K562 (cell line): ENCODE data around the gene LAG3. TPM values are rescaled to one million over a fixed set of nuclear protein-coding genes. Genes with fewer than 3 reads are reported as not detected.

Experiments used
- ATAC-seq: fragments of 200-7000 bp; cut with Tn5 transposase; 3 replicates; pipeline ENCODE4 v1.9.1; 2020; ENCODE audit warnings: moderate library complexity
- BruUV-seq: library from RNA; stranded (reverse); fragments of 400-500 nt; replicated peaks from 2 replicates; lab custom pipeline; 2021; lab: Mats Ljungman, UMichigan
- CTCF ChIA-PET: fragments of 300-600 bp; formaldehyde crosslinking; extraction: SDS; loops from one replicate; lab custom pipeline; 2021; ENCODE audit warnings: low intra/inter-chr PET ratio; lab: Yijun Ruan, JAX
- POLR2A ChIA-PET: fragments of 300-600, 350-650 bp; sonication (Branson Sonifier 250); formaldehyde crosslinking; extraction: SDS; loops from one replicate; lab custom pipeline; 2021; ENCODE audit warnings: antibody characterized with exemption, inconsistent platforms; lab: Yijun Ruan, JAX
- DNase-seq, 4 experiments: peaks; one replicate each; pipeline versions ENCODE4 v3.0.0 to v3.0.0-alpha.2; 2011 to 2018; ENCODE audit warnings: low spot score in 3 of 4, mixed read lengths in 3 of 4; ENCODE audit errors: extremely low read depth in 1 of 4
- FAIRE-seq: peaks from 2 replicates; lab custom pipeline; 2011; peaks lifted over from hg19 to GRCh38; lab: Jason Lieb, UNC
- H2AFZ ChIP-seq: 2 replicates; pipeline ENCODE4 v1.6.0; 2011; ENCODE audit warnings: low read depth, low read length, control low read depth, inconsistent platforms
- H3K27ac ChIP-seq: fragments of 200-600 bp; 3 replicates; pipeline ENCODE4 v1.8.0; 2011; ENCODE audit warnings: low read depth, mild to moderate bottlenecking, control low read depth, inconsistent platforms, low read length, moderate library complexity, mixed read lengths; ENCODE audit errors: extremely low read depth
- H3K27me3 ChIP-seq, 2 experiments: fragments of 300-600 bp in 1 of 2; 2 replicates in 1 of 2; 3 replicates in 1 of 2; pipeline versions ENCODE4 v1.6.0 to v1.8.0; 2011; ENCODE audit warnings: inconsistent platforms in 2 of 2, low read length in 2 of 2, mild to moderate bottlenecking in 1 of 2, mixed read lengths in 1 of 2, moderate library complexity in 1 of 2; ENCODE audit not compliant: control insufficient read depth in 2 of 2, insufficient read depth in 2 of 2
- H3K36me3 ChIP-seq: fragments of 300-600 bp; 3 replicates; pipeline ENCODE4 v1.8.0; 2011; ENCODE audit warnings: mild to moderate bottlenecking, low read length, inconsistent platforms; ENCODE audit not compliant: control insufficient read depth, insufficient read depth
- H3K4me1 ChIP-seq, 2 experiments: fragments of 200-600 bp in 1 of 2; replicated peaks in 1 of 2; 2 replicates in 1 of 2; 3 replicates in 1 of 2; pipeline versions ENCODE4 v1.5.1 to v1.8.0; 2011; ENCODE audit warnings: inconsistent platforms in 2 of 2, low read length in 2 of 2, mild to moderate bottlenecking in 1 of 2, mixed read lengths in 1 of 2, moderate library complexity in 1 of 2; ENCODE audit not compliant: control insufficient read depth in 2 of 2, insufficient read depth in 2 of 2
- H3K4me2 ChIP-seq: 2 replicates; pipeline ENCODE4 v1.6.1; 2011; ENCODE audit warnings: low read length, control low read depth, inconsistent platforms, mixed read lengths; ENCODE audit not compliant: insufficient read depth
- H3K4me3 ChIP-seq: fragments of 200-600 bp; sonication (generic), shearing (Covaris generic); 2 replicates; pipeline ENCODE4 v1.5.1; 2016; ENCODE audit warnings: control low read depth, inconsistent platforms
- H3K79me2 ChIP-seq: fragments of 200-600 bp; 3 replicates; pipeline ENCODE4 v1.8.0; 2011; ENCODE audit warnings: low read length, inconsistent platforms; ENCODE audit not compliant: control insufficient read depth, insufficient read depth
- H3K9ac ChIP-seq, 2 experiments: 2 replicates each; pipeline versions ENCODE4 v1.6.0 to v1.6.1; 2011; ENCODE audit warnings: low read depth in 2 of 2, low read length in 2 of 2, control low read depth in 1 of 2, inconsistent platforms in 1 of 2, mild to moderate bottlenecking in 1 of 2, mixed read lengths in 1 of 2; ENCODE audit not compliant: insufficient read depth in 1 of 2
- H3K9me1 ChIP-seq: one replicate; pipeline ENCODE4 v1.6.0; 2011; ENCODE audit warnings: inconsistent platforms, mild to moderate bottlenecking, low read length, moderate library complexity; ENCODE audit not compliant: control insufficient read depth, insufficient read depth
- H3K9me3 ChIP-seq: replicated peaks from 2 replicates; pipeline ENCODE4 v1.5.1; 2011; ENCODE audit warnings: low read depth, low read length, inconsistent platforms; ENCODE audit not compliant: control insufficient read depth, insufficient read depth
- H4K20me1 ChIP-seq: replicated peaks from 2 replicates; pipeline ENCODE4 v1.6.1; 2011; ENCODE audit warnings: low read length, inconsistent platforms, mixed read lengths; ENCODE audit not compliant: control insufficient read depth, insufficient read depth
- BRD4 ChIP-seq: fragments of 200-600 bp; sonication (generic); IDR thresholded peaks from 2 replicates; pipeline ENCODE4 v1.6.1; 2017; ENCODE audit warnings: inconsistent platforms
- CBFB ChIP-seq: sonication (generic); formaldehyde crosslinking; IDR thresholded peaks from 2 replicates; pipeline ENCODE4 v1.4.0; 2020; ENCODE audit warnings: mild to moderate bottlenecking, missing genetic modification reagents
- DLX4 ChIP-seq: fragments of 250-450 bp; sonication (Bioruptor Pico); IDR thresholded peaks from 2 replicates; pipeline ENCODE4 v1.6.1; 2021; ENCODE audit warnings: mild to moderate bottlenecking
- E2F8 ChIP-seq: fragments of 450-650 bp; IDR thresholded peaks from 2 replicates; pipeline ENCODE4 v1.7.1; 2018; ENCODE audit warnings: mild to moderate bottlenecking, low read depth; ENCODE audit not compliant: partially characterized antibody
- HMG20B ChIP-seq: fragments of 250-450 bp; sonication (Bioruptor Pico); IDR thresholded peaks from 2 replicates; pipeline ENCODE4 v1.5.0; 2021; ENCODE audit warnings: mild to moderate bottlenecking
- MED1 ChIP-seq: sonication (generic); formaldehyde crosslinking; IDR thresholded peaks from 2 replicates; pipeline ENCODE4 v1.8.1; 2023; ENCODE audit warnings: missing genetic modification reagents, borderline replicate concordance
- POLR3A ChIP-seq: IDR thresholded peaks from 2 replicates; pipeline ENCODE4 v1.6.1; 2011; ENCODE audit warnings: borderline replicate concordance, mild to moderate bottlenecking, moderate library complexity; ENCODE audit not compliant: insufficient read length, insufficient read depth; ENCODE audit errors: extremely low read depth
- ZNF232 ChIP-seq: sonication (generic); formaldehyde crosslinking; IDR thresholded peaks from 2 replicates; pipeline ENCODE4 v1.8.0; 2022; ENCODE audit warnings: mild to moderate bottlenecking, missing genetic modification reagents
- ZNF384 ChIP-seq: IDR thresholded peaks from 2 replicates; pipeline ENCODE4 v1.6.1; 2012; ENCODE audit warnings: low read depth, low read length, improper control_type of control experiment
- ZNF41 ChIP-seq: fragments of 250-450 bp; sonication (Bioruptor Pico); conservative IDR thresholded peaks from 2 replicates; pipeline ENCODE4 v1.4.0; 2020; ENCODE audit warnings: mild to moderate bottlenecking
- ZNF449 ChIP-seq: fragments of 250-450 bp; sonication (Bioruptor Pico); IDR thresholded peaks from 2 replicates; pipeline ENCODE4 v1.8.0; 2022; ENCODE audit warnings: moderate library complexity, mild to moderate bottlenecking, inconsistent platforms
- WGBS: fragments of 100-300 bp; shearing (Covaris generic); methylation state at CpG from one replicate; pipeline ENCODE4 v1.1.6; 2016; ENCODE audit warnings: low coverage, mixed read lengths; ENCODE audit not compliant: insufficient coverage; ENCODE audit errors: missing lambda C conversion rate; 5-methylcytosine and 5-hydroxymethylcytosine counted together
- in situ Hi-C: fragments of 300-500 bp; cut with MboI; formaldehyde crosslinking; loops from 4 replicates; pipeline ENCODE4 v1.15.0; 2018; ENCODE audit warnings: inconsistent platforms, mixed read lengths
- intact Hi-C: fragments of 100-400 bp; cut with micrococcal nuclease; formaldehyde crosslinking; loops from 2 replicates; pipeline ENCODE4 v1.14.2; 2022
- polyA plus RNA-seq, 8 experiments: library from polyadenylated mRNA; depleted of rRNA in 4 of 8; stranded (reverse) in 5 of 8; unstranded in 3 of 8; fragments of >200 nt; fragmentation: Nextera tagmentation in 2 of 8; fragmentation: Illumina TruSeq in 1 of 8; extraction: Ambion mirVana in 2 of 8; extraction: Trizol in 1 of 8; gene quantifications; 2 replicates each; pipeline versions ENCODE4 v1.2.1 to v1.2.3, GENCODE V29; 2011 to 2014; ENCODE audit warnings: inconsistent platforms in 1 of 8, missing spikeins in 1 of 8
- total RNA-seq, 7 experiments: library from RNA; depleted of rRNA in 6 of 7; stranded (reverse); fragments of >200 nt in 6 of 7; fragmentation: Illumina TruSeq in 2 of 7; extraction: Trizol in 2 of 7; gene quantifications; 2 replicates each; pipeline versions ENCODE4 v1.2.1 to v1.2.3, GENCODE V29; 2011 to 2021; ENCODE audit warnings: low replicate concordance in 1 of 7

Gene LAG3
- total and polyA plus RNA-seq, 9 of the 15 experiments (the other 6 are each of a cell fraction or from before 2014, with no cell fraction given): 0.07 to 0.66 (median 0.09) TPM; not detected in 1

GRCh38 chr12:6818222-6818621, 45.9 kb downstream of the LAG3 start:
- Histone ChIP-seq H3K79me2 (no peaks in the 10 kb centered on the region), H3K9me1 (no peaks in the 10 kb centered on the region), H4K20me1 (no peaks in the 10 kb centered on the region), H3K27me3 (no peaks in the 10 kb centered on the region), H3K36me3 (no peaks in the 10 kb centered on the region), H3K4me2 (no peak overlapping the region), H3K4me1 (peaks cover 8 to 11% of the 10 kb centered on the region in 2 experiments; a peak in 4 of 5 replicates), H3K9ac (no peak overlapping the region), H3K4me3 (no peak overlapping the region), H3K27ac (no peak overlapping the region), H3K9me3 (no peaks in the 10 kb centered on the region), H2AFZ (no peak overlapping the region)
- BruUV-seq: no TSS peak
- WGBS: 100% methylated on average over 1 of the region's 10 CpGs
- POLR2A ChIA-PET: interaction anchor here (0.5 kb wide), 1 partner anchor 23 kb away, joined by 3 read pairs; no protein-coding TSS in a partner anchor
- in situ Hi-C loops: no loop called here
- no peak for FAIRE-seq
- no peak for DNase-seq
- no peak for ATAC-seq
- intact Hi-C loops: no loop called here
- CTCF ChIA-PET: no interaction called here
- TF ChIP-seq BRD4 (no peak), ZNF384 (no peak), ZNF232 (CRISPR knock-in tag) (no peak), DLX4 (CRISPR knock-in tag) (no peak), ZNF41 (CRISPR knock-in tag) (no peak), HMG20B (CRISPR knock-in tag) (no peak), MED1 (CRISPR knock-in tag) (no peak), E2F8 (no peak), POLR3A (no peak), CBFB (CRISPR knock-in tag) (no peak), ZNF449 (CRISPR knock-in tag) (no peak)
